ENCODE data around the gene ABCC12. TPM values are rescaled to one million over a fixed set of nuclear protein-coding genes. Genes with fewer than 3 reads are reported as not detected.

Gene ABCC12
- total RNA-seq (2022; extraction: Qiagen RNA extraction; ENCODE audit: low read depth): 0.06 to 0.22 TPM (median 0.20 TPM) in 3 of 5 replicates, not detected in the others

GRCh38 chr16:48155926-48156789, at the start of gene ABCC12:
ABCC12 (minus strand) TSS chr16:48155993; CDS start chr16:48146424, 9,569 bp downstream.

Other genes starting within 250 kb of the ABCC12 start
- 25.4 to 34.0 TPM (median 28.9 TPM) in 5 replicates for gene LONP2, start 88.3 kb upstream of the ABCC12 start, total RNA-seq (2022; extraction: Qiagen RNA extraction; ENCODE audit: low read depth)
- 0.12 to 0.22 TPM (median 0.17 TPM) in 4 of 5 replicates, not detected in the other for gene ABCC11, start 91.5 kb upstream of the ABCC12 start, total RNA-seq (2022; extraction: Qiagen RNA extraction; ENCODE audit: low read depth)
- gene SIAH1, start 229.4 kb upstream of the ABCC12 start, total RNA-seq (2022; extraction: Qiagen RNA extraction; ENCODE audit: low read depth): 10.5 to 14.5 TPM (median 13.5 TPM) in 5 replicates